Activated gamma-delta T cell (primary cell): ENCODE results near the gene ZNF710.

Experiments
- DNase-seq: peaks from one replicate; lab custom pipeline; 2025; lab: John Stamatoyannopoulos, UW

ZNF710 gene

GRCh38 chr15:90019611-90020010 lies 18.5 kb downstream of the ZNF710 start:
- DNase-seq = no peak

DNA sequence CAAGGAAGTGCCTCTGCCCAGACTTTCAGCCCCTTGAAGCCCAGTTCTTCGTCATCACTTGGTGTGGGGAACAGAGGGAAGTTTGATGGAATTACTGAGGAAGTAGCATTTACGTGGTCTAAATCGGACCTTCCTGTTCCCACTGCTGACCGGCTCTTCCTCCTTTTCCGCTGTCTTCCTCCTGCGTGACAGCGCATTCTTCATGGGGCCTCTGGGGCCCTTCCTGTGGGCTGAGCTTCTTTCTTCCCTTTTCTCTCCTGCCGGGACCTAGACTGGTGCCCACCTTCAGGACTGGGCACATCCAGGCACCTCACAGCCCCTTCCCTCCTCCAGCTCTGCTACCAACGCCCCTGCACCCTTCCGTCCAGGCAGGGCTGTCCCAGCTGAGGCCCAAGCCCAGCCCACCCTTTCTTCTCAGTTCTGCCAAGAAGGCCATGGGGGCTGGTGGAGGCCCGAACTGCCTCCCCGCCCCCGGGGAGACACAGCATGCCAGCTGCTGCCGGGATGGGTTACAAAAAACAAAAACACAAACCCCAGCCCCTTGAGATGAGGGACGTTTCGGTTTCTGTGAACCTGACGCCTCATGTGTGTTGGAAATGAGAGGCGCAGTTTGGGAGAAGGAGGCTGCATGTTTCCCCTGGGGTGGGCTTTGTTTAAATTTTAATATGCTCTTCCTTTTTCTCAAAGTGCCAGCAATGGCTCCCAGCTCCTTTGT lies 19.1 kb downstream of the ZNF710 start:
- DNase-seq = no peak

DNA sequence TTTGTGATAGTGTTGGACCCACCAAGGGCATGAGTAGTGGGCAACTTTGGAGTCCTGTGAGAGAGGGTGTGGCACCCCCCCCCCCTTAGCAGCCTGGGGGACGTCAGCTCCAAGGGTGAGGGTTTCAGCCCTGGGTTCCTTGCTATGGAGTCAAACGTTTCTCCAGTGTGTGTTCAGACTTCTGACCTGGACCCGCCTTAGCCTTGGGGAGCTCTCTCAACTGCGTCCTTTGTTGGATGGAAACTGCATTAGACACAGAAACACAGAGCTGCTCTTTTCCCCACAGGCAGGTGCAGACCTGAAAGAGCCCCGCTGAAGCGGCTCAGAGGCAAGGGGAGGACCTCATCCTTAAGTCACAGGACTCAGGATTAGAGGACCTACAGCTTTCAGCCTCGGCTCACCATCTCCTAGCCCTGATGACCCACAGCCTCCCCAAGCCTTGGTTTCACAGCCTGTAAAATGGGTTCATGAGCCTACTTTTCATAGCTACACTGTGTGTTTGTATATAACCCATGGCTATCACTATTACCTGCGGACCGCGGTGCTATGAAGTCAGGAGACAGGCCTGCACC lies 19.9 kb downstream of the ZNF710 start:
- no peak for DNase-seq

- DNase-seq = no peak
Measured at GRCh38 chr15:90022345-90022744, 21.2 kb downstream of the ZNF710 start.

- DNase-seq = no peak
Measured at GRCh38 chr15:90022905-90023700, 22.0 kb downstream of the ZNF710 start.

DNA sequence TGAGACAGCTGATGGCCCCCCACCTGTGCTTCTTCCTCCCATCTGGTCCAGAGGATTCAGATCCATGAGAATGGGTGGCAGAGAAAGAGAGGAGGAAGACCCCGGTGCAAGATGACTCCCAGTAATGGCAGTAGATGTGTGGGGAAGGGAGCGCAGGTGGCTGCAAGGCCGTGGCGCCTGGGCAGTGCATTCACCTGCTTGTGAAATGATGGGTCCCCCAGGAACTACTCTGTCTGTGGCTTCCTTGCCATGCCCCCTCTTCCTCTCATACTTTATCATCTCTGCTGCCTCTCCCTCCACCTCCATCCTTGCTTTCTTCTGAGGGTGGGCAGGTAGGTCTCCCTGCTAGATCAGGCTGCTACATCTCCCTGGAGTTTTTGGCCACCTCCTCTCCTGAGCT lies 23.3 kb downstream of the ZNF710 start:
- no peak for DNase-seq

DNA sequence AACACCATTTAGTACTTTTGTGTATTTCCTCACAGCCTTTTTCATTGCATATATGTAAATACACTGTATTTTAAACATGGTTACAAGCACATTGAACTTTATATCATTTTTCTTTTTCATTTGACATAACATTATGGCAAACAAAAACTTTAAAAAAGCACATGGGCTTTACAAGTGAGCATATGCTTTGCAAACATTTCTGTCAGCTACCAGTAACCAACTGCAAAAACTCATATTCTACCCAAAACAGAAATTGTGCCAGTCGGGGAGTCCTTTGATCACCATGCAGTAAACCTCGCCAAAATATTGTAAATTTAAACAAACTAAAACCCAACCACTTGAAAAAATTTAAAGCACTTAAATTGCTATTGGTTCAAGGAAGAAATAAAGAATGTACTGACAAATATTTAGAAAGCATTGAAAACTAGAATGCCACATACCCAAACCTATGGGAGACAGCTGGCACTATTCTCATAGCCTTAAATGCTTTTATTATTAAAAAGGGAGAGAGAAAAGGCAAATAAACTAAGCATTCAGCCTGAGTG lies 24.4 kb downstream of the ZNF710 start:
- no peak for DNase-seq

DNA sequence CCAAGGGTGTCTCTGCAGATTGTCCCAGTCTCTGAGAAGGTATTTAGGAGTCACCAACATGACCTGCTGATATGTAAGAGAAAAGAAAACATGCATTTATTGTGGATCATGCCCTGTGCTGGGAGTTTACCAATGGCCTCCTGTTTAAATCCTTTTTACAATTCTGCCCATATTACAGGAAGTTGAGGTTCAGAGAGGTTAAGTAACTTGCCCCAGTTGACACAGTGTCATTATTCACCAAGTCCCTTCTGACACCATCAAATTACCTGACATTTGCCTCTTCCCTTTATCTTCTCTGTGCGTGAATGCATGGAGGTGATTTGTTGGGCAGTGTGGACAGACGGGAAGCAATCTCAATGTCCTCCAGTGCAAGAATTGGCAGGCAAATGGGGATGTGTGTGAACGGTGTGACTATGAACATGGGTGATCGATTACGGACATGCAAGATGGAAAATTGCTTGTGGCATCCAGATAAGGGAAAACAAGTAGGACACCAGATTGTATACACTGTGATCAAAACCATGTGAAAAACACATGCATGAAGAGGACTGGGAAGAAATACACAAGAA lies 27.3 kb downstream of the ZNF710 start:
- no peak for DNase-seq

DNA sequence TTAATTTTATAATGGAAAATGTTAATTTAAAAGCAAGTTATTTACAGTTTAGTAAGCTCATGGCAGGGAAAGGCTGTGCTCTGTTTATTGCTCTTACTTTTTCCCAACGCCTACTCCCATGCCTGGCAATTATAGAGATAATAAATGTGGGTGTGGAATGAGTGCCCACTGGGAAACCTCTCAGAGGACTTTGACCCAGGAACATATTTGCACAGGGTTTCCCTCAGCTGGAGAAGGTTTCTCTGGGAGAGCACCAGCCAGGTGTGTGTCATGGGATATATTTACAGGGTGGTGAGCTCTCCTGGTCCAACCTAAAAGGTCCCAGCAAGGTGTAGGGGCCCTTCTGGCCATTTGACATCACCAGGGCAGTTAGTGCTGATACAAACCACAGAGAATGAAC lies 27.9 kb downstream of the ZNF710 start:
- DNase-seq = no peak

DNA sequence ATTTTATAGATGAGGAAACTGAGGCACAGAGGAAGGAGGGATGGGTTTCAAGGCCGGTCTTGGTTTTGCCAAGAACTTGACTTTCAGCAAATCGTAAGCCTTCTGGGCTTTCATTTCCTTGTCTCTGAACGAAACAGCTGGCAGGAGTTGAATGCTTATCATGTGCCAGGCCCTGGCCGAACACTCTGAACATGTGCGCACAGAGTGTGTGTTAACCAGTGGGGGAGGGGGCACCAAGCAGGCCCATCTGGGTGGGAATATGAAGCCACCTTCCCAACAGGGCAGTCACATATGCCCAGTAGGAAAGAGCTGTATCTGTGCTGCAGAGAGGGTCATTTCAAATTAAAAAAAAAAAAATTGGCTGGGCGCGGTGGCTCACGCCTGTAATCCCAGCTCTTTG lies 29.3 kb downstream of the ZNF710 start:
- no peak for DNase-seq

DNA sequence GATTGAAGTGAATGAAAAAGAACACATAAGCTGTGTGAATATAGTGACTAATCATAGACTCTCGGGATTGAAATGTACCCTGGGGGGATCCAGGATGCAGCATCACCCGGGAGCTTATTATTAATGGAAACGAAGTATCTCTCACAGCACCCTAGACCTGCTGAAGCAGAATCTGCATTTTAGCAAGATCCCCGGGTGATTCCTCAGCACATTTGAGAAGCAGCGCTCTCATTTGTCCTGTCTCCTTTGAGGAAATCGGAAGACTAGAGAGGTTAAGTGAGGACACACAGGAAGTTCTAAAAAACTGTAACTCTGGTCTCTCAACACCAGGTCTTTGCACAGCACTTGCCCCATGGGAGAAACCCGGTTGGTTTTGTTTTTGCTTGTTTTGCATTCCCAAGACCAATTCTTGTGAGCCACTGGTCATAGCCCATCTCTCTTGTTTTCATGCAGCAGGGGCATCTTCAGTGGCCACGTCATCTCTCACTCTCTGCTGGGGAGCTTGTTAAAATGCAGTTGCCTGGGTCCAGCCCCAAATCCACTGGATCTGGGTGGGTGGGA lies 30.2 kb downstream of the ZNF710 start:
- no peak for DNase-seq

GRCh38 chr15:90033006-90033405 lies 31.9 kb downstream of the ZNF710 start:
- no peak for DNase-seq

DNA sequence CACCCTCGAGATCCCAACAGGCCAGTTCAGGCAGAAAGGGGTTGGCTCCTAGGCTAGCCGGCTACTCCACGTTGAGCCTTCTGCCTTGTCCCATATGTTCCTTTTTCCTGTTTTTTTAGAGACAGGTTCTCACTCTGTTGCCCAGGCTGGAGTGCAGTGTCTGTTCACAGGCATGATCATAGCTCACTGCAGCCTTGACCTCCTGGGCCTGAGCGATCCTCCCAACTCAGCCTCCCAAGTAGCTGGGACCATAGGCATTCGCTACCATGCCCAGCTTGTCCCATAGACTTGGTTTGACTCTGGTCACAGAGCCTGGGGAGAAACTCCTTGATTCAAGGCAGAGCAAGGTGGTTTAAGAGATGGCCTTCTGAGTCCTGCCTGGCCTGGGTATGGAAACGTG lies 32.3 kb downstream of the ZNF710 start:
- DNase-seq = no peak

- no peak for DNase-seq
Measured at GRCh38 chr15:90035095-90035839, 34.1 kb downstream of the ZNF710 start.

DNA sequence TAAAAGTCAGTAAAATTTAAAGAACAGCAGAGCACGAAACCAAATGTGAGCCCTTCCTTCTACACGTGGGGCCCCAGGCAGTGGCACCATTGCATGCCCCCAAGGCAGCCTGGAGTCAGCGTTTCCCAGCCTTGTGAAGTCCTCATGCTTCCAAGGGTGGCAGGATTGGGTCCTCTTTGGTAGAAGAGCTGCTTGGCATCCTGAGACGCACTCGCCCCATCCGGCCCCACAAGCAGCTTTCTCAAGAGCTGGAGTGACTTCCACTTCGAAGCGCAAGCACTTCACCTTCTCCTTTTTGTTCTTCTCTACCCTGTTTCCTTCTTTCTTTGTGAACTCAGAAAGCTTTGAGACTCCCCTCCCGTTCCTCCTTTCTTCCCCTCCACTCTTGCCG lies 34.7 kb downstream of the ZNF710 start:
- no peak for DNase-seq

GRCh38 chr15:90036343-90036742 lies 35.2 kb downstream of the ZNF710 start:
- DNase-seq = no peak

DNA sequence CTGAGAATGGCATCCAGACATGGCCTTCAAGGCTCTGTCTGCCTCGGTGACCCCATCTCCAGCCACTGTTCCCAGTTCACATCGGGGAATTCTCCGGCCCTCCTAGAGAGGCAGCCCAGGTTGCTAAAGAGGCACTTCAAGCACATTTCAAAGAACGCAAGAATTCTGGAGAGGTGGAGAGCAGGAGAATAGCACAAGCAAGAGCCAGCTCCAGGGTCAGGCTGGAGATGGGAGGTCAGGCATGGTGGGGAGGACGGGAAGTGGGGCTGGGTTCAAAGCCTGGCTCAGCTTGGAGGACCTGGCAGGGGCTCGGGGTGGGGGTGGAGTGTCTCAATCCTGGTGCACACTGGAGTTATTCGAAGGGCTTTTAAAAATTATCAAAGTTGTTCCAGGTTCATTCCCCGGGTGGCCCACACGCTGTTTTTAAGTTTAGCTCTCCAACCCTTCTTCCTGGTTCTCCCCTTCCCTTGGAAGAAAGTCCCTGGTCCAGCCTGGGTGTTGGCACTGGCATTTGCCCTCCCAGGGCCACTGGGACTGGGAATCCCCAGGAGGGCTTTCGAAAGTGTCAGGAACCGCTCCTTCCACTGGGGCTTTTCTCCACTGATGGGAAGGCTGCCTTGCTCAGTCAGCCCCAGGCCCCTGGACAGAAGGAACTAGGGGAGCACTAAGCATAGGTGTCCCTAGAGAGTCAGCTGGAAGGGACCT lies 35.8 kb downstream of the ZNF710 start:
- no peak for DNase-seq

GRCh38 chr15:90037511-90037860 lies 36.4 kb downstream of the ZNF710 start:
- no peak for DNase-seq

DNA sequence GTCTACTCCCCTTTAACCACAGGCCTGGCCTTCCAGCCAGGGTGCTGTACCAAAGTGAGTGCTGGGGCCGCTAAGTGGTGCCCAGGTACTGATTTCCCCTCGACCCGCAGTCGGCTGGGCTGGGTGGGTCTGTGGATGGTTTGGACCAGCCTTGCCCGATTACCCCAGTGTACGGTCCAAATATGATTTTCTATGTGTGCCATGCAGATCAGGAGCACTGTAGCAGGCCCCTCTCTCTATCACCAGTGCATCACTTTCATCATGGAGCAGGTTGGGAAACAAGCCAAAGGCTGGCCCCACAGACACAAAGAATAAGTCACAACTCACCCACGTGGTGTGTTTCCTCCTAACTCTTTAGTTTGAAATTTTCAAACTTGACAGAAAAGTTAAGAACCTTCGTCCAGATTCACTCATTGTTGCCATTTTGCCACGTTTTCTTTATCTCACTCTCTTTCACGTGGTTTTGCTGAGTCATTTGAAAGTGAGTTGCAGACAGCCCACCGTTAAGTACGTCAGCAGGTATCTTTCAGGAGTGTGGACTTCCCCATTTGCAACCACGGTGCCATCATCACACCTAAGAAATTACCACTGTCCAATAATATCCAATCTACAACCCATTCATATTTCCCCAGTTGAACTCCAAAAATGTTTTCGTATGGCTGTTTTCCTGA lies 37.0 kb downstream of the ZNF710 start:
- DNase-seq = no peak

GRCh38 chr15:90038632-90039095 lies 37.5 kb downstream of the ZNF710 start:
- DNase-seq = no peak
